HG02943 (cell line): ENCODE results near the gene TOR1AIP1.

ENCODE experiments used
- ATAC-seq: cut with Tn5 transposase; IDR thresholded peaks from one replicate; pipeline ENCODE4 v1.9.1; 2021; ENCODE audit warnings: mild to moderate bottlenecking, low read depth, moderate library complexity; ENCODE audit not compliant: unreplicated experiment

The TOR1AIP1 gene

DNA sequence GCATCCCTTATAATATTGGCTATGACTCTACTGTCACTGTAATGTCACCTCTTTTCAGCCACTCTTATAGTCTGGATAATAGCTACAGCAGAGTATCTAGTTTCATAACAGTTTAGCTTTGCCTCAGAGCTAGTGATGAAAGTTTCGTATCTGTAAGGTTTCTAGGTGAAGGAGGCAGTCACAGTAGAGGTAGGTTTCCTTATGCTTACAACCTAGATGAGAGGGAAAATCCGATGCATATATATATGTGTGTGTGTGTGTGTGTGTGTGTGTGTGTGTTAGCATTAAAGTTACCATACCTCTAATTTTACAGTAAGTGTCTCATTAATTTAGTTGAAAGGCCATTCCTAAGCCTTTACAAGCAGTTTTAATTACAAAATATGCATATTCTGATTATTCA lies 2.3 kb upstream of the TOR1AIP1 start:
- no peak for ATAC-seq

DNA sequence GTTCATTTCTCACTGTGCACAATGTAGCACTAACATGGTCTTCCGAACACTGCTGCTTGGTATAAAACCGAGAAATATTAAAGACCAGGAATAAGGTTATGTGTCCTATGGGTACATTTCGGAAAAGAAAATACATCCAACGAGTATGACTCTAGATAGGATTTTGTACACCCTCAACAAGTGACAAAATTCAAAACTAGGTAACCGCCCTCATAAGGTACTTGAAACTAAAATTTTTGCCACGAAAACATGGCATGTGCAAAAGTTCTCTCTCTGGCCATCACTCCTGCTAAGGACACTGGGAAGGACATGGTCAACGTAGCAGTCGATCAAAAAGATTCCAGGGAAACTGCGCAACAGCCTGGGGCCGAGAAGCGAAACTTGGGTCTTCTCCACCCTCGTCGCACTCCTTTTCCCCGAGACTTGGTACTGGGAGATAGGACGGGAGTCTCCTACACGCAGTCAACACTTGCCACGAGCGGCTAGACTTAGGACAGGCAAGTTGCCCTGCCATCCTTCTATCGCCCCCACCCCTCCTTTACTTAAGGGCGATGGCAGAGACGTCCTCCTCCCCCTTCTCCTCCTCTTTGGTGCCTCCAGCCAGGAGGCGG lies 338 bp upstream of the TOR1AIP1 start:
- ATAC-seq: no peak

DNA sequence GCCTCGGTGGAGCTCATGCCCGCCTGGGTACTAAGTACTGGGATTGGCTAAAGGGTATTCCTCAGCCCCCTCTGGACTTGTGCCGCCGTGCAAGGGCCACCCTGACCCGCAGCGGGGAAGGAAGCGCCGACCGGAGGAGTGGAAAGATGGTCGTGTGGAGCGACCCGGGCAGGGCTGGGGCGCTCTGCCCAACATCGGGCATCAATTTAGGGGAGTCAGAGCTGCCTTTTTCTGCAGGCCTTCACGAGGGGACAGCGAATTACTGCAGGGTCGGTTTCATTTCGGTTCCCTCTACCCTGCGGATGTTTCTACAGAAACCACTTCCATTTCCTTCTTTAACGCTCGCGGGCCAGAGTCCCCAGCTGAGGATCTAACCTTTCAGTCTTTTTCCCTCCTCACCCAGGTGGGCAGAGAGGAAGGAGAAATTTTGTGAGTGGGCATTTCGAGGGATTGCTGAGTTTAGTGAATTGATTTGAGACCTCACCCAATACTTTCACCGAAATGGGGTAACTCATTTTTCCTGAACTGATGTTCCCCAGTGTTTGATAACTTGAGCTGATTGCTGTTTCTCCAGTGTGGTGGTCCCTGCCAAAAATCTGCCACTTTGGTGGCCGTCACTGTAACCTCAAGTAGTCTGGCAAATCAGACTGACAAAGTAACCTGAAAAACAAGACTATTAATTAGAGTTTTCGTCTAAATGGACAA lies 1.1 kb downstream of the TOR1AIP1 start:
- peak; percentile 12 for ATAC-seq

DNA sequence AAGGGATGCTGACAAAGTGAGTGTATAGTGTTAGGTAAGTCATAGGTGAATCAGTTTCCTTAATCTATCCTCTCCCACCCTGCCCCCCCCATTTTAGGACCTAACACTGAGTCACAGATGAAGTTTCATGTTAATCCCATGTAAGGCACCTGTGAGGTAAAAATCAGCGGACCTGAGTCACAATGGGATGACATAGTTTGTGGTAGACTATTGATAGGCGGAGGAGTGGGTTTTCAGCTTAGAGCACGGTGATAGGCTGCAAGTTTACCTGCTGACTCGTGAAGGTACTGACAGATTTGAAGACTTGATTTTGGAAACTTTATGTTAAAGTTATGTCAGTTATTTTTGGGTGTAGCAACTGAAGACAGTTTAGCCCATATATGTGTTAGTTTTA lies 1.7 kb downstream of the TOR1AIP1 start:
- ATAC-seq: no peak

DNA sequence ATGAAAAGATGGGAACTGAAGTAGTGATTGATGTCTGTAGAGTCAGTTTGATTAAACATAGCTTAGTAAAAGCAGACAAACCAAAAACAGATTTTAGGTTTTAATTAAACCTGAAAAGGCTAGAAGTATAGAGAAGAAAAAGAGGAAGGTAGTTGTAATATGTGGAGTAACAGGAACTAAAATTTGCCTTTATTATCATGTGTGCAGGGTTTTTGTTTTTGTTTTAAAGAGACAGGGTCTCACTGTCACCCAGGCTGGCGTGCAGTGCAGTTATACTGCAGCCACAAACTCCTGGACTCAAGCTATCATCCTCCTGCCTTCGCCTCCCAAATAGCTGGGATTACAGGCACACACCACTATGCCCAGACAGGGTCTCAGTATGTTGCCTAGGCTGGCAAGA lies 6.0 kb downstream of the TOR1AIP1 start:
- no peak for ATAC-seq

DNA sequence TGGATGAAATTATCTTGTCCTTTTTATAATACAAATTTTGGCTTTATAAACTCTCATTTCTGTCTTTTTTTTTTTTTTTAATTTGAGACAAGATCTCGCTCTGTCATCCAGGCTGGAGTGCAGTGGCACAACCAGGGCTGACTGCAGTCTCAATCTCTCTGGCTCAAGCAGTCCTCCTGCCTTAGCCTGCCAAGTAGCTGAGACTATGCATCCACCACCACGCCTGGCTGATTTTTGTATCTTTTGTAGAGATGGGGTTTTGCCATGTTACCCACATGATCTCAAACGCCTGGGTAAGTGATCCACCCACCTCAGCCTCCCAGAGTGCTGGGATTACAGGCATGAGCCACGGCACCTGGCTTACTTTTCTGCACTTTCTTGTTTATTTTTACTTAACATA lies 7.5 kb downstream of the TOR1AIP1 start:
- no peak for ATAC-seq

DNA sequence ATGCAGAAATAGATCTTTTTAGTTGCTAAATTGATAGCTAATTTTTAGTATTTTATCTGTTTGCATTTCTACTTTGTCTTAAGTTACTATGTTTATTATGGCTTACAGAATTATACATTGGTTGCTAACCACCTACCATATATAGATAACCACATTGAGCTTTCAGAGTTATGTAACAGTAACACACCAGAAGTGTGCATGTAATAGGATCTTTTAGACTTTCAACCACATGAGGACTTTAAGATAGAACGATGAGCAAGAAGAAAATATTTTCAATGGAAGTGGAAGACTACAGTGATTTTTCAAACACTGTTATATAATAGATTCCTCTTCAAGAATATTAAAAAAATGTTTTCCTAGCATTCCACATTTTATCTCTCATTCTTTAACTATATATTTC lies 28.8 kb downstream of the TOR1AIP1 start:
- ATAC-seq: no peak

DNA sequence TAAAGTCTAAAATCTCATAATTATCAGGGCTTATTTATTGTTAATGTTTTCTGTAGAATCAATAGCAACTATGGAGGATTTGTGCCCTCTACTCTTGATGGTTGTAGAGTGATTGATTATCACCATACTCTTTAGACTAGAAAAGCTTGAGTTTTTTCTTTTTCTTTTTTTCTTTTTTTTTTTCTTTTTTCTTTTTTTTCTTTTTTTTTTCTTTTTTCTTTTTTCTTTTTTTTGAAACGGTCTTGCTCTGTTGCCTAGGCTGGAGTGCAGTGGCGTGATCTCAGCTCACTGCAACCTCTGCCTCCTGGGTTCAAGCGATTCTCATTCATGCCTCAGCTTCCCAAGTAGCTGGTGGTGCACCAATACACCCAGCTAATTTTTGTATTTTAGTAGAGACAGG lies 29.7 kb downstream of the TOR1AIP1 start:
- ATAC-seq: no peak

DNA sequence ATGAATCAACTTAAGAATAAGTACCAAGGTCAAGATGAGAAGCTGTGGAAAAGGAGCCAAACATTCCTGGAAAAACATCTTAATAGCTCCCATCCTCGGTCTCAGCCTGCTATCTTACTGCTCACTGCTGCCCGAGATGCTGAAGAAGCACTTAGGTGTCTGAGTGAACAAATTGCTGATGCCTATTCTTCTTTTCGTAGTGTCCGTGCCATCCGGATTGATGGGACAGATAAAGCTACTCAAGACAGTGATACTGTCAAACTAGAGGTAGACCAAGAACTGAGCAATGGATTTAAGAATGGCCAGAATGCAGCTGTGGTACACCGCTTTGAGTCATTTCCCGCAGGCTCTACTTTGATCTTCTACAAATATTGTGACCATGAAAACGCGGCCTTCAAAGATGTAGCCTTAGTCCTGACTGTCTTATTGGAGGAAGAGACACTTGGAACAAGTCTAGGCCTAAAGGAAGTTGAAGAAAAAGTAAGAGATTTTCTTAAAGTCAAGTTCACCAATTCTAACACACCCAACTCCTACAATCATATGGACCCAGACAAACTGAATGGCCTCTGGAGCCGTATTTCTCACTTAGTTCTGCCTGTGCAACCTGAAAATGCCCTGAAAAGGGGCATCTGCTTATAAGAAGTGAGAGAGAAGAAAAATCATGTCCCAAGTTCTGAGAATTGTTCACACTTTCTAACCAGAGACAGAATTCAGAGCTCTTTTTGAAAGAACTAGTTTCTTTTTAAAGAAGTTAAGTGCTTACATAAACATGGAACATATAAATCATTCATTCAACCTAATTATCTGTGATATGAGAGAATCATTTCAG lies 35.7 kb downstream of the TOR1AIP1 start:
- ATAC-seq: no peak

DNA sequence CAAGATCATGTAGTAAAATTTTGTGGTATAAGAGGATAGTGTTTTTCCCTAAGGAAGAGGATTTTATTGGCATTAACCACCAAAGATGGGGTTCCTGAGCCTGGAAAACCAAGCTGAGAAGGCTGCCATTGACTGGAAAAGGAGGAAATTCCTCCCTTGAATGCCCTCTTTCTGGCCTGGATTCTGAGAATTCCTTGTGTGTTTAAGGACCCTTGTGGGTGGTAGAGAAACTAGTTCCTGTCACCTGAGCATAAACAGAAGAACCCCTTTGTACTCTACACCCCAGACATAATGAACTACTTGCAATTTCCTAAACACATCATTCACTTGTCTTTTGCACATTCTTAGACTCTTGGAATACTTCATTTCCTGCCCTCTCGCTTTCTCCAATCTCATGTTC lies 39.4 kb downstream of the TOR1AIP1 start:
- ATAC-seq: no peak

DNA sequence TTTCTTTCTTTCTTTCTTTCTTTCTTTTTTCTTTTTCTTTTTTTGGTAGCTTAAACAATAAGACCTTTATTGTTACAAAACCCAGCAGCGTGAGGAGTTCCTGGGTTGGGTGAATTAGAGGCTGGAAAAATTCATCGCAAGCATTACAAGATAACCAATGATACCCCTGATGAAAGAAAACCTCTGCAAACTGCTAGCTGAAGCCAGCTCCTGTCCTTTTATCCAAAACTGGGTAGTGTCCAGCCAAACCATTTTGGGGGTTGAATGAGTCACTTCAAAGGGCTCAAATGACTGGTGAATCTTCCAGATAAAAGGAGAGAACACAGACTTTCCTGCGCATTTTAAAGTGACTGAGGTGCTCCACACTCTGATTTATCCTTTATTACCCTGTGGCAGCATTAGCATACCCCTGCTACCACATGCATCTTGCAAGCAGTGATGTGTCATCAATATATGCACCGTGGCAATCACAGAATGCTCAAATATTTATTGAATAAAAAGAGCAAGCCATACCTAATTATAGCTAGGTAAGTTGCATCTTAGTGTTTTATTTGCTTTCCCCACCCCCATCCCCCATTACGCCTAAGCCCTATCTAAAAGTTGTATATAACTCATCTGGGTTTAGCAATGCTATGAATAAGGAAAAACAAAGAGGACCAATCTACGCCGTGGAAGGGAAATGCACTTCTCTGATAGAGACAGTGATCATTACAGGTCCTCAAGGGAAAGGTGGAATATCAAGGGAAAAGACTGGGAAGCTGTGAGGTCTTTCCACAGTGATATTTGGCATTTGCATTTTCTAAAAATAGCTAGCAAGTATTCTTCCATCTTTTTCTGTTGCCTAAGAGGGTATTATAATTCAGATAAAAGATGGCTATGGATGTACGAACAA lies 40.1 kb downstream of the TOR1AIP1 start:
- no peak for ATAC-seq

DNA sequence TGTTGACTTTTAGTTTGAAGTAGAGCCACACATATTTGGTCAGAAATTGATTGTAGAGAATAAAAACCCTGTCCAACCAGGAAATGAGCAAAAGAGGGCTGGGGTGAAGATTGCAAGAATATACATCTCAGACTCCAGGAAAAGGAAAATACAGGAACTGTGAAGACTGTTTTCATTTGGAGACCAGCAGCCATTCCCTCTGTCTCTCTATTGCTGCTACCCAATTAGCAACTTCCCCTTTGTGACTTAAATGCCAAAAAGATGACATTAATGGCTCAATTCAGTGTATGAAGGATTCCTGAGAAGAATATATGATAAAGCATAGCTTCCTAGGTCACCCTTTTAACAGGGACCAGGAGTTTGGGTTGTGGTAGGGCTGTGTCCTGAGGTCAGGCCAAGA lies 40.9 kb downstream of the TOR1AIP1 start:
- no peak for ATAC-seq

DNA sequence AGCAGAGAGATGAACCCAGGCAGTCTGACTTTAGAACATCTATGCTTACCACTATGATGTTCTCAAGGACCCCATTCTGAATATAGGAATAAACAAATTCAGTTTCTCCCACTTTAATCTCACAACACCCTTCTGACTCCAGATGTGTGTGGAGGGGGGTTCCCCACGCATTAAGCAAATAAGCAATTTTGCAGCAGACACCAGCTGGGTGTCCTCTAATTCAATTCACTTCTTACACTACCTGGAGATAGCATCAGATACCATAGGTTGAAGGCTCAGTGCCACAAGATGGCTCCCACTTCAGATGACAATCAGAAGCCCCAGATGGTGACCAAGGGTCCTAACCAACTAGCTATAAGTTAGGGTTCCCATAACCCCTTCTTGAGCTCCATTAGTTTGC lies 42.2 kb downstream of the TOR1AIP1 start:
- no peak for ATAC-seq

DNA sequence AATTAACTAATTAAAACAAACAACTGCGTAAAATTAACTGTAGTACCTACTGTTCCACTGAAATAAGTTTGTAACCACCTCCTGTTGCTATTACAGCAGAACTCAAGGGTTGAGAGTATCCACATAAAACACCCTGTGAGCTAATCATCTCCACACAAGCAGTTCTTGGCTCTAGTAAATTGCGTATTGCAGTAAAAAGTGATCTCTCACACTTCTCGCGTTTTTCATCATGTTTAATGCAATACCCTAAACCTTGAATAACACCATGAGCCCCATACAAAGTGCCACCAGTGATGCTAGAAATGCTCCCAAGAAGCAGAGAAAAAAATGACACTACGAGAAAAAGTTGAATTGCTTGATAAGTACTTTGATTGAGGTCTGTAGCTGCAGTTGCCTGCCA lies 43.2 kb downstream of the TOR1AIP1 start:
- ATAC-seq: no peak

DNA sequence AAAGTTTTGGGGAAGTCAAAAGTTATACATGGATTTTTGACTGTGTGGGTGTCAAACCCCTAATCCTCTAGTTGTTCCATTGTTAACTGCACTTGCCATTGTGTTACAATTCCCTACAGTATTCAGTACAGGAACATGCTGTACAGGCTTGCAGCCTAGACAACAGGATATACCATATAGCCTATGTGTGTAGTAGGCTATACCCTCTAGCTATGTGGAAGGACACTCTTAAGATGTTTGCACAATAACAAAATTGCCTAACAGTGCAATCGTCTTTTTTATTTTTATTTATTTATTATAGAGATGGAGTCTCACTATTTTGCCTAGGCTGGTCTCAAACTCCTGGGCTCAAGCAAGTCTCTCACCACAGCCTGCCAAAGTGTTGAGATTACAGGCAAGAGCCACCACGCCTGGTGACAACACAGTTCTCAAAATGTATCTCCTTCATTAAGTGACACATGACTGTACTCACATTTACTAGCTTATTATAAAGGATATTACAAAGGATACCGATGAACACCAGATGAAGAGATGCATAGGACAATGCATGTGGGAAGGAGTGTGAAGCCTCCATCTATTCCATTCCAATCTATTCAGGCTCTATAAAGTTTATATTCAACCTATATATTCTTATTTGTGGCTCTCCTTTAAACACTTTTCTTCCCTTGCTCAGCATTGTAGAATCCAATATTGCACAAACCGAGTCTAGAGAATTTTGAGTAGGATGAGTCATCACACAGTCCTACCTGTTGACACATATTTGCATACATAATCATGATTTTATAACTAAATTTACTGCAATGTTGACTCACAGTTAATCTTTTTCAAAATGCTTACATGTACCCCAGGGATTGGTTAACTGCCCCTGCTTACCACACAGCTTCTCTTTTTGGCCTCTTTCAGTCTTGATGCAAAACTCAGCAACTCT lies 44.1 kb downstream of the TOR1AIP1 start:
- ATAC-seq: no peak

DNA sequence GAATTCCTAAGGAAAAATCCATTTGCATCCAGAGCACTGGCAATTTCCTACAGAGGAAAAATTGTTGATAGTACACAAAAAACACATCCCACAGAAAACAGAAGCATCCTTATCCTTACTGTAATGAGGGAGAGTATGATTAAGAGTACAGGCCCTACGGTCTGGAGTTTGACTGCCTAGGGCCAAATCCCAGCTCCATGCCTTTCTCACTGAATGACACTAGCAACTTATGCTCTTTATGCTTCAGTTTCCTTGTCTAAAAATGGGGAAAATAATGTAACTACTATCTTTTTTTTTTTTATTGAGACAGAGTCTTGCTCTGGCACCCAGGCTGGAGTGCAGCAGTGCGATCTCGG lies 44.7 kb downstream of the TOR1AIP1 start:
- no peak for ATAC-seq

DNA sequence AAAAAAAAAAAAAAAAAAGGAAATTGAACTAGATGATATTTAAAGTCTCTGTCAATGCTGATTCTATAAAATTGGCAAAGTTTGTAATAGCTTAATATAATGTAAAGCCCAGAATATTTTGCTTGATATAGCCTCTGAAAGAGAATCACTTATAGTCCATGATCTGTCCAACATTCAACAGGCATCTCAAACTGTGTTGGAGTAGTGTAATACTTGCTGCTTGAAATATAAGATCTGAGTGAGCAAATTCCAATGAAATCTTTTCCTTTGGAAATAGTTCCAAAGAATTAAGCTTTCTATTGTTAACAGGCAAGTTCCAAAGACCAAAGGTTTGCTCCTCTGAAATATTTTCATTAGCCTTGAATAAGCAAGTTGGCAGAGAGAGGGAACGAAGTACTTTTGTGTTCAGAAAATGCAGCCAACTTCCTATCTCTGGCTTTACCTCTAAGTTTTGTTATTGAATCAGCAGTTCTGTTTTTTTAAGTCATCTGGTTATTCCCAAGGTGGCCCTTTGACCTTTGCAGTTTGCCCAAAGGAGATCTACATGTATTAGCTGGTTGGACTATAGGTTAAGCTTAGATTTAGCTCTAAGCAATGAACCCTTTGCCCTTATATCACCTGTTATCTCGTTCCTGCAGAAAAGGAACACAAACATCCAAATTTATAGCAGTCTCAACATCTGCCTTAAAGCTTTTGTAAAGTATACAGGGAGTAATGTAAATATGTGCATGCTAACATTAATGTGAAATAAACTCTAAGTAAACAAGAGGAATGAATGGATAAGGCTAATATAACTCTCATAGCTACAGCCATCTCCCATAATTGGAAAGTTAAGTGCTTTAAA lies 48.1 kb downstream of the TOR1AIP1 start:
- ATAC-seq: no peak

DNA sequence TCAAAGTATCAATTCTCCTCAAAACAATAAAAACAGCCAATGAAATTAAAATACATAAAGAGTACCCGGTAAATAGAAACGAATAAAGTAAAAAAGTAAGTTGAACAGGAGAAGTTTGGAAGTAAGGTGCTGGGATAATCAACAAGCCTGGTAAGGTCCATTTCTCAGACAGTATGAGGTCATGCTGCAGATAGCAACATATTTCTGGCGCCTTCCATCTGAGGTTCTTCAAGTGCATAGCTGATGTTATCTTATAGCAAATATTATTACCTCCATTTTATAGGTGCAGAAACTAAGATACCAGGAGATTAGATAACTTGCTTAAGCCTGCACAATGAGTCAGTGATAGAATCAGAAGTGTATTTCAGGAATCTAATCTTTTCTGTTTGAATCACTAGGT lies 48.8 kb downstream of the TOR1AIP1 start:
- ATAC-seq: no peak

DNA sequence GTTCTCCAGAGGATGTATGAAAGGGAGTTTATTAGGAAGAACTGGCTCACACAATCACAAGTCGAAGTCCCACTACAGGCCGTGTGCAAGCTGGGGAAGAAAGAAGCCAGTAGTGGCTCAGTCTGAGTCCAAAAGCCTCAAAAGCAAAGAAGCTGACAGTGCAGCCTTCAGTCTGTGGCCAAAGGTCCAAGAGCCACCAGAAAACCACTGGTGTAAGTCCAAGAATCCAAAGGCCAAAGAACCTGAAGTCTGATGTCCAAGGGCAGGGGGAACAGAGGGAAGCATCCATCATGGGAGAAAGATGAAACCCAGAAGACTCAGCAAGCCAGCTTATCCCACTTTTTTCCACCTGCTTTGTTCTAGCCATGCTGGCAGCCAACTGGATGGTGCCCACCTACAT lies 51.1 kb downstream of the TOR1AIP1 start:
- no peak for ATAC-seq
